NCI-H146 (cell line): ENCODE measurements around the gene P3H1.
"Not testable (repeated sequence)": the region's sequence is repeated elsewhere in the genome, so short reads cannot be mapped to it uniquely, and the experiment has no call there.

ENCODE experiments used
- DNase-seq: peaks from one replicate; lab custom pipeline; 2025; lab: John Stamatoyannopoulos, UW

The P3H1 gene

DNA sequence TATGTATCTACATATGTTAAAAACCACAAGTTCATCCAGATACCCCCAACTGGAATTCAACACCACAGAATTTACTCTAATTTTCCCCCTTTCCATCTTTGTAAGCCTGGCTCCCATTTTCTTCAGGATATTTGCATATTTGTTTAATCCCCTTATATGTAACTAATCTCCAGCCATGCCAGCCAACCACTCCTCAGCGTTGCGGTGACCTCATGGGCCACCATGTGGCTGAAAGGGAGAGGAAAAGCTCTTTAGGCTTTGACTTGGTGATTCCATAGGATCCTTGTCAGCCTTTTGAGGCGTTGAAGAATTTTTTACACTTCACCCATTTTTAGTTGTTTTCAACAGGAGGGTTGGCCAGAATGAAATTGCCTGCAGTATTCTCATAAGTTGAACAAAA, 36.8 kb downstream of the P3H1 start:
- no peak for DNase-seq

DNA sequence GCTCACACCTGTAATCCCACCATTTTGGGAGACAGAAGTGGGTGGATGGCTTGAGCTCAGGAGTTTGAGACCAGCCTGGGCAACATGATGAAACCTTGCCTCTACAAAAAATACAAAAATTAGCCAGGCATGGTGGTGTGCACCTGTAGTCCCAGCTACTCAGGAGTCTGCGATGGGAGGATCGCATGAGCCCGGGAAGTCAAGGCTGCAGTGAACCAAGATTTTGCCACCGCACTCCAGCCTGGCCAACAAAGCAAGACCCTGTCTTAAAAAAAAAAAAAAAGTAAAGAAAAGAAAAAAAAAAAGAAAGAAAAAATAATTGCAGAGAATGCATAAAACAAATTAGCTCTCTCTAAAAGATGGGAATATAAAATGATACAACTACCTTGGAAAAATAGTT, 41.0 kb downstream of the P3H1 start:
- not testable (repeated sequence) for DNase-seq

DNA sequence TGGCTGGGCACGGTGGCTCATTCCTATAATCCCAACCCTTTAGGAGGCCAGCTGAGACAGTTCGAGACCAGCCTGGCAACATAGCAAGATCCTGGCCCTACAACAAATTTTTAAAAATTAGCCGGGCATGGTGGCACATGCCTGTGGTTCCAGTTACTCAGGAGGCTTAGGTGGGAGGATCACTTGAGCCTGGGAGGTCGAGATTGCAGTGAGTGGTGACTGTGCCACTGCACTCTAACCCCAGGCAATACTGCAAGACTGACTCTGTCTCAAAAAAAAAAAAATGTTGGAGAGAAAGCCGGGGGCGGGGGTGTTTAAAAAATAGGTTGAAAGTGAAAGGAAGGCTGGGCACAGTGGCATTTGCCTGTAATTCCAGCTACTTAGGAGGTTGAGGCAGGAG, 43.3 kb downstream of the P3H1 start:
- DNase-seq = no peak

DNA sequence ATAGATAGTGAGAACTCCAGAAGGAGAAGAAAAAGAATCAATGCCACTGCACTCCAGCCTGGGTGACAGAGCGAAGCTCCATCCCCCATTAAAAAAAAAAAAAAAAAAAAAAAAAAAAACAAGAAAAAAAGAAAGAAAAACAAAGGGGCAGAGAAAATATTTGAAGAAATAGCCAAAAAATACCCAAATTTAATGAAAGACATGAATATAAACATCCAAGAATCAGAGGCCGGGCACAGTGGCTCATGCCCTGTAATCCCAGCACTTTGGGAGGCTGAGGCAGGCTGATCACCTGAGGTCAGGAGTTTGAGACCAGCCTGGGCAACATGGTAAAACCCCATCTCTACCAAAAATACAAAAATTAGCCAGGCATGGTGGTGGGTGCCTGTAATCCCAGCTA, 44.4 kb downstream of the P3H1 start:
- DNase-seq = not testable (repeated sequence)

DNA sequence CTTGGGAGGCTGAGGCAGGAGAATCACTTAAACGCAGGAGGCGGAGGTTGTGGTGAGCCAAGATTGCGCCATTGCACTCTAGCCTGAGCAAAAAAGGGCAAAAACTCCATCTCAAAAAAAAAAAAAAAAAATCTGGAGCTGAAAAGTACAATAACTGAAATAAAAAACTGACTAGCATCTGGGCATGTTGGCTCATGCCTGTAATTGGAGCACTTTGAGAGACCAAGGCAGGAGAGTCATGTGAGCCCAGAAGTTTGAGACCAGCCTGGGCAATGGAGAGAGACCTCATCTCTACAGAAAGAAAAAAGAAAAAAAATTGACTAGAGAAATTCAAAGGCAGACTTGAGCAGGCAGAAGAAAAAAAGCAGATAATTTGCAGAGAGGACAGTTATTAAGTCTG, 44.9 kb downstream of the P3H1 start:
- DNase-seq = no peak

DNA sequence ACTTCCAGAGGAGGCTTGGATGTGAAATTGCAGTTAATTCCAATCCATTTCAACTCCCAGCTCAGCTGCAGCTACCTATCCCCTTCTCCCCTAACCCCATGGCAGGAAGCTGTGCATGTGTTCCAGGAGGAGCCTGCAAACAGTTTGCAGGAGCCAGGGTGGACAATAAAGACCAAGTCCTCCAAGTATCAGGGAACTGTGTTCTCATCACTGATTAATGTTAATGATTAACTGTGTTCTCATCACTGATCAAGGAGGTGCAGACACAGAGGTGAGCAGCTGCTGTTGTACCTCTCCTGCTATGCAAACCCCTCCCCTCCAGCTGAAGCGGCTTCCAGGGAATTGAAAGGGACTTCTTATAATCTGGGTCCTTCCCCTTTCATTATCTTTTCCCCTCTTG, 46.0 kb downstream of the P3H1 start:
- no peak for DNase-seq

DNA sequence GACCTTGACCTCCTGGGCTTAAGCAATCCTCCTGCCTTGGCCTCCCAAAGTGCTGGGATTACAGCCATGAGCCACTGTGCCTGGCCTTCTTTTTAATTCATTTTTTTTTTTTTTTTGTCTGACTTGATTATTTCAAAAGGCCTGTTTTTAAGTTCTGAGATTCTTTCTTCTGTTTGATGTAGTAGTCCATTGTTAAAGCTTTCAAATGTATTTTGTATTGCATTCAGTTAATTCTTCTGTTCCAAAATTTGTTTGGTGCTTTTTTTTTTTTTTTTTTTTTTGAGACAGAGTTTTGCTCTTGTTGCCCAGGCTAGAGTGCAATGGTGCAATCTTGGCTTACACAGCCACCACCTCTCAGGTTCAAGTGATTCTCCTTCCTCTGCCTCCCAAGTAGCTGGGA, 52.4 kb downstream of the P3H1 start:
- not testable (repeated sequence) for DNase-seq

DNA sequence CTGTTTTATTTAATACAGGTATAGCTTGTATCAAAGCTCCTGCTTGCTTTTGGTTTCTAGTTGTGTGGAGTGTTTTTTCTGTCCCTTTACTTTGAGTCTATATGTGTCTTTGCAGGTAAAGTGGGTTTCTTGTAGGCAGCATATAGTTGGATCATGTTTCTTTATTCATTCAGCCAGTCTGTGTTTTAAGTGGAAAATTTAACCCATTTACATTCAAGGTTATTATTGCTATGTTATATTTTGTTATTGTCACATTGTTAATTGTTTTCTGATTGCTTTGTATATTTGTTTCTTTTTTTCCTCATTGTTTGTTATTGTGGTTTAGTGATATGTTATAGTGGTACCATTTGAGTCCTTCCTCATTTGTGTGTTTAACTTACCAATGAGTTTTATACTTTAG, 53.5 kb downstream of the P3H1 start:
- no peak for DNase-seq

DNA sequence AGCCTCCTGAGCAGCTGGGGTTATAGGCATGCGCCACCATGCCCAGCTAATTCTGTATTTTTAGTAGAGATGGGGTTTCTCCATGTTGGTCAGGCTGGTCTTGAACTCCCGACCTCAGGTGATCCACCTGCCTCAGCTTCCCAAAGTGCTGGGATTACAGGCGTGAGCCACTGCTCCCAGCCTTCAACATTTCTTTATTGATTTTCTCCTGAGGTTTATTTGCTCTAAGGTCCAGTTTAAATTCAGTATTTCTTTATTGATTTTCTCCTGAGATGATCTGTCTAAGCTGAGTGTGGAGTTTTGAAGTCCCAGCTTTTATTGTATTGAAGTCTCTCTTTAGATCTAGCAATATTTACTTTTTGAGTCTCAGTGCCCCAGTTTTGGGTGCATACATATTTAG, 54.0 kb downstream of the P3H1 start:
- DNase-seq = not testable (repeated sequence)

DNA sequence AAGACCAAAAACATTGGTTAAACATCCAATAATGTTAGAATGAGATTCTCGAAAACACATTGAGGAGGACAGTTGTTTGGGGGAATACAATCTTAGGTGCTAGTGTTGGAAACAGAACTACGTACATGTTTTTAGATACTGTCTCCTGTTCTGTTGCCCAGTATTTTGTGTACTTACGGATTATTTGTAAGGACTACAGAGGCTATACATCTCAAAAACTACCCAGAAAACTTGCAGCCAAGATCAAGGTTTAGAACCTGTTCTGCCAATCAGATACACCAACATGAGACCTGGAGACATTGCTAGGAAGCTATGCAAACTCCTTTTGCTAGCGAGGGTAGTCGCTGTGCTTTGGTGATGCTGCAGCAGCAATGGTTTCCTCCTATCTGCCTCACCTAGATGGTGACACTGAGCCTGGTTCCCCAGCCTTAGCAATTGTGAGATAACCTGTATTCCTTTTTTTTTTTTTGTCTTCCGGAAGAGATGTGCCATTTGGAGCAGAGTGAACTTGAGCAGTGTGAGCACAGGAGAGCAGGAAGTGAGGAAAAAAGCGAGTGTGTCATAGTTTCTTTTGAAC, 62.9 kb downstream of the P3H1 start:
- DNase-seq = no peak

DNA sequence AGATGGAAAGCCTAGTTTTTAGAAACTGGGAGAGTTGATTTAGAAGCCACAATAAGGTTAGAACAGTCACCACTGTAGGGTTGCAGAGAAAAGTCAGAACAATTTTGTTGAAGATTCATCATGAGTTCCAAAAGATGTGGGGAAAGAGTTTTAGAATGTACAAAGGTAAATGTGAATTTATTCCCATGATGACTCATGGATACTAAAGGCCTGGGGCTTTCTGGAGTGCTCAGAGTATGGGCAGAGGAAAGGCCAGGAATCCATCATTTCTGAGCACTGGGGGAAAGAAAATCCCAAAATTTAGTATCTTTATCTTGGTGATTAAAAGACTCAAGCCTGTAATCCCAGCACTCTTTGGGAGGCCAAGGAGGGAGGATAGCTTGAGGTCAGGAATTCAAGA, 66.8 kb downstream of the P3H1 start:
- DNase-seq = no peak

DNA sequence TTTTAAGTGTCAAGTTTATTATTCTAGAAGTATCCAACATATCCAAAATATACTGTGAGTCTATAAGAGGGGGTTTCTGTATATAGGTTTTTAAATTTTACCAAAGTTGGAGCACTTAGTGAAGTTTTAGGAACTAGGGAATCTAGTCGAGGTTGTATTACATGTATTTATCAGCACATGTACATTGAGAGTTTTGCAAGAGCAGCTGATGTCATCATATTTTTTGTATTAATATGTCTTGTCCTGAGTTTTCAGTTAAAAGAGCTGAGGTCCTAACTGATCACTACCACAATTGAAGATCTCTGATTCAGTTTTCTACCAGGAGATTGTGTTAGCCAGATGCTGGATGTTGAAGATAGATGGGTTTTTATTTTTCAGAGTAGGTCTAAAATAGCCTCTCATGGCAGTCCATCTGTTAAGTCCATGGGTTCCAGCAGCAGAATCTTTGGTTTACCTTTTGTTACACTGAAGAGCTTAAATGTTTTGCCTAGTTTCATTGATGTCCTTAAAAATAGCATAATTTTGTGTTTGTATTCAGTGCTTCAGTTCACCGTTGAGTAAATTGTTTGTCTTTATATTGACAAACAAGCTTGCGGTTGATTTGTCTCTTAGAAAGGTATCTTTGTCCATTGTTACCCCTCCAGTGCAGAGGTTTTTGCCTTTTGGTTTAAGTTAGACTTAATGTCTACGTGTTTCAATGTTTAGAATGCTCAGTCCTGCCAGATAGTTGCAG, 68.6 kb downstream of the P3H1 start:
- no peak for DNase-seq
